HL-60 (cell line): ENCODE results near the gene CILP2.

Source experiments
- DNase-seq, 2 experiments: peaks; one replicate each; pipeline ENCODE4 v3.0.0-alpha.2; 2010 to 2020; ENCODE audit warnings: low read depth in 1 of 2, low spot score in 1 of 2
- H3K27ac ChIP-seq: fragments of 250-450 bp; sonication (Bioruptor Pico); replicated peaks from 2 replicates; pipeline ENCODE4 v1.5.1; 2020; ENCODE audit warnings: mild to moderate bottlenecking, moderate library complexity
- H3K27me3 ChIP-seq: fragments of 250-450 bp; sonication (Bioruptor Pico); 2 replicates; pipeline ENCODE4 v1.5.1; 2021; ENCODE audit warnings: mild to moderate bottlenecking, moderate library complexity; ENCODE audit not compliant: insufficient read depth, poor library complexity, severe bottlenecking
- H3K4me3 ChIP-seq: replicated peaks from 2 replicates; pipeline ENCODE4 v1.5.1; 2011; ENCODE audit warnings: mild to moderate bottlenecking, control low read depth, low read length; ENCODE audit not compliant: insufficient read depth
- GABPA ChIP-seq: IDR thresholded peaks from 2 replicates; pipeline ENCODE4 v1.6.1; 2012; ENCODE audit warnings: low read depth
- POLR2AphosphoS5 ChIP-seq: IDR thresholded peaks from 2 replicates; pipeline ENCODE4 v1.6.1; 2012; ENCODE audit warnings: low read depth
- SPI1 ChIP-seq: IDR thresholded peaks from 2 replicates; pipeline ENCODE4 v1.6.1; 2012; ENCODE audit warnings: low read depth, mild to moderate bottlenecking, borderline replicate concordance
- TF ChIP-seq, protein P1 (sequence below): IDR thresholded peaks from 2 replicates; pipeline ENCODE4 v1.6.1; 2012; ENCODE audit warnings: low read depth; ENCODE audit not compliant: insufficient replicate concordance
- TF ChIP-seq, protein P2 (sequence below): IDR thresholded peaks from one replicate; pipeline ENCODE4 v1.5.1; 2011; ENCODE audit warnings: low read length, control low read depth, inconsistent platforms; ENCODE audit not compliant: insufficient read depth

Gene CILP2

GRCh38 chr19:19551853-19552192 lies 13.8 kb downstream of the CILP2 start:
- Histone ChIP-seq H3K4me3 (no peak overlapping the region), H3K27me3 (no peaks in the 10 kb centered on the region), H3K27ac (no peak overlapping the region)
- DNase-seq, result no peak
- TF ChIP-seq POLR2AphosphoS5, result no peak
- TF ChIP-seq, protein P1, sequence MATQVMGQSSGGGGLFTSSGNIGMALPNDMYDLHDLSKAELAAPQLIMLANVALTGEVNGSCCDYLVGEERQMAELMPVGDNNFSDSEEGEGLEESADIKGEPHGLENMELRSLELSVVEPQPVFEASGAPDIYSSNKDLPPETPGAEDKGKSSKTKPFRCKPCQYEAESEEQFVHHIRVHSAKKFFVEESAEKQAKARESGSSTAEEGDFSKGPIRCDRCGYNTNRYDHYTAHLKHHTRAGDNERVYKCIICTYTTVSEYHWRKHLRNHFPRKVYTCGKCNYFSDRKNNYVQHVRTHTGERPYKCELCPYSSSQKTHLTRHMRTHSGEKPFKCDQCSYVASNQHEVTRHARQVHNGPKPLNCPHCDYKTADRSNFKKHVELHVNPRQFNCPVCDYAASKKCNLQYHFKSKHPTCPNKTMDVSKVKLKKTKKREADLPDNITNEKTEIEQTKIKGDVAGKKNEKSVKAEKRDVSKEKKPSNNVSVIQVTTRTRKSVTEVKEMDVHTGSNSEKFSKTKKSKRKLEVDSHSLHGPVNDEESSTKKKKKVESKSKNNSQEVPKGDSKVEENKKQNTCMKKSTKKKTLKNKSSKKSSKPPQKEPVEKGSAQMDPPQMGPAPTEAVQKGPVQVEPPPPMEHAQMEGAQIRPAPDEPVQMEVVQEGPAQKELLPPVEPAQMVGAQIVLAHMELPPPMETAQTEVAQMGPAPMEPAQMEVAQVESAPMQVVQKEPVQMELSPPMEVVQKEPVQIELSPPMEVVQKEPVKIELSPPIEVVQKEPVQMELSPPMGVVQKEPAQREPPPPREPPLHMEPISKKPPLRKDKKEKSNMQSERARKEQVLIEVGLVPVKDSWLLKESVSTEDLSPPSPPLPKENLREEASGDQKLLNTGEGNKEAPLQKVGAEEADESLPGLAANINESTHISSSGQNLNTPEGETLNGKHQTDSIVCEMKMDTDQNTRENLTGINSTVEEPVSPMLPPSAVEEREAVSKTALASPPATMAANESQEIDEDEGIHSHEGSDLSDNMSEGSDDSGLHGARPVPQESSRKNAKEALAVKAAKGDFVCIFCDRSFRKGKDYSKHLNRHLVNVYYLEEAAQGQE, result no peak
- no peak for TF ChIP-seq GABPA
- no peak for TF ChIP-seq SPI1
- TF ChIP-seq, protein P2, sequence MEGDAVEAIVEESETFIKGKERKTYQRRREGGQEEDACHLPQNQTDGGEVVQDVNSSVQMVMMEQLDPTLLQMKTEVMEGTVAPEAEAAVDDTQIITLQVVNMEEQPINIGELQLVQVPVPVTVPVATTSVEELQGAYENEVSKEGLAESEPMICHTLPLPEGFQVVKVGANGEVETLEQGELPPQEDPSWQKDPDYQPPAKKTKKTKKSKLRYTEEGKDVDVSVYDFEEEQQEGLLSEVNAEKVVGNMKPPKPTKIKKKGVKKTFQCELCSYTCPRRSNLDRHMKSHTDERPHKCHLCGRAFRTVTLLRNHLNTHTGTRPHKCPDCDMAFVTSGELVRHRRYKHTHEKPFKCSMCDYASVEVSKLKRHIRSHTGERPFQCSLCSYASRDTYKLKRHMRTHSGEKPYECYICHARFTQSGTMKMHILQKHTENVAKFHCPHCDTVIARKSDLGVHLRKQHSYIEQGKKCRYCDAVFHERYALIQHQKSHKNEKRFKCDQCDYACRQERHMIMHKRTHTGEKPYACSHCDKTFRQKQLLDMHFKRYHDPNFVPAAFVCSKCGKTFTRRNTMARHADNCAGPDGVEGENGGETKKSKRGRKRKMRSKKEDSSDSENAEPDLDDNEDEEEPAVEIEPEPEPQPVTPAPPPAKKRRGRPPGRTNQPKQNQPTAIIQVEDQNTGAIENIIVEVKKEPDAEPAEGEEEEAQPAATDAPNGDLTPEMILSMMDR, result no peak

DNA sequence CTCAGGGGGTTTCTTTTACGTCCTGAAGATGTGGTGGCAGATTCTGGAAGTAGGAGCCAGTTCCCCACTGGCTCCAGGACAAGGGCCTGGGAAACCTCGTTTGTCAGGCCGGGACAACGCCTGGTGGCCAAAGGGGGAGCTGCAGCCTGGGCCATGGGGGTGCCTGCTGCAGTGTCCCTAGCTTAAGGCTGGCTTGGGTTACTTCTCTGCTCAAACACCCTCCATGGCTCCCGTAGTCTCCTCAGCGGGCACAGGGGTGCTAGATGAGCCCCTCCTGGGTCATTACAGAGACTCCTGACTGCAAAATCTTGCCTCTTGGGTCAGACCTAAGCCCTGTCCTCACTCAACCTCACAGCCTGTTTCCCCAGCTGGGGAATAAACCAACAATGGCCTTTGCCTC lies 14.7 kb downstream of the CILP2 start:
- H3K27me3 ChIP-seq, result no peaks in the 10 kb centered on the region
- no peak overlapping the region for H3K4me3 ChIP-seq
- no peak overlapping the region for H3K27ac ChIP-seq
- TF ChIP-seq, protein P2, result peak; percentile 28
- TF ChIP-seq, protein P1, result no peak
- TF ChIP-seq GABPA, result no peak
- peak in 1 of 2 experiments; percentile 45 for DNase-seq

DNA sequence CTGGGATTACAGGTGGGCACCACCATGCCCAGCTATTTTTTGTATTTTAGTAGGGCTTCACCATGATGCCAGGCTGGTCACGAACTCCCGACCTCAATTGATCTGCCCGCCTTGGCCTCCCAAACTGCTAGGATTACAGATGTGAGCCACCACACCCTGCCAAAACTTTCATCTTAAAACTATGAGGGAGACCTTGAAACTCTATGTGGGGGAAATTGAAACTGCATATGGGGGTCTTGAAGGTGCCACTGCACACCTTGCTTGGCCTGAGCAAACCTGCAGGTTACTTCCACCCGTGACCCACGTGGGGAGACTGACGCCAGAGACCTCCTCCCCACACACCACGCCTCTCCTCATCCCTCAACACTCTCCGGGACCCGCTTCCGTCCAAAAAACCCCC lies 15.6 kb downstream of the CILP2 start:
- no peak for DNase-seq
- no peaks in the 10 kb centered on the region for H3K27me3 ChIP-seq
- no peak for TF ChIP-seq SPI1
- no peak for TF ChIP-seq POLR2AphosphoS5
- TF ChIP-seq GABPA, result no peak
- TF ChIP-seq, protein P2, result no peak
- TF ChIP-seq, protein P1, result no peak

More for the DNA sequence above, 15.6 kb downstream of the CILP2 start:
- no peak overlapping the region for H3K4me3 ChIP-seq
- H3K27ac ChIP-seq, result no peak overlapping the region
